ENCODE data around the gene FRMD3. TPM values are rescaled to one million over a fixed set of nuclear protein-coding genes. Genes with fewer than 3 reads are reported as not detected.

Gene FRMD3
- total RNA-seq, 8 experiments from 2014 or later = 1.3 to 34.4 (median 4.0) TPM

DNA sequence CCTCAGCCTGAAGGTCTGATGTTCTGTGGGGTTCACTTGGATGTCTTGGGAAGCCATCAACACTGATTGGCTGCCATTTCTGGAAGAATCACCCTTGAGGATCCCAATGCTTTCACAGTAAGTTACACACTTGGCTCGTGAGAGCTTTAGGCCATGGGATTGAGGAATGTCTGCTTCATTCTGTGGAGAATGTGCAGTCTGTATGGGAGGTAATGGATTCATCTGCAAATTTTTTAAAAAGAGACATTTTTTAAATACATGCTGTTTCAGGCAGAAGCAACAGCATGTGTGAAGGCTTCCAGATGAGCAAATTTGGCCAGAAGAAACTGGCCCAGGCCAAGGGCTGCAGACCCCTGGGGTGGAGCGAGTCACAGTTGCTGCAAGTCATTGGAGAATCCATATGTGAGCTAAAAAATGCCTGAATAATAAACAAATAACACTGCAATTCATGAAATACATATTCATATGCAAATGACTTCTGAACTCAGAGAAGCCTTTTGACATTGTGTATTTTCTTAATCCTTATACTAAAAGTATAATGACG is 328.9 kb downstream of the FRMD3 start:
- peak in 3 of 8 experiments; percentile 26 to 81 (median 55) for ATAC-seq (replicated peaks in 6 of 8)
- Histone ChIP-seq H3K4me1 (replicated peaks in 1 of 2) (no peaks in the 10 kb centered on the region), H3K27ac (no peak overlapping the region), H3K4me3 (no peak overlapping the region)
- in situ Hi-C loops (cut with MboI; ENCODE audit: low pct_unique_long_range_greater_than_20kb in 2 of 9, low sequenced_read_pairs in 9 of 9, unreplicated experiment in 9 of 9) = loop anchor here in 4 of 9 experiments (25.0 kb wide), 1 partner anchor 328 kb away; the partner anchor contains the start of gene FRMD3 (in 4 of the 4)
- 7 to 100% (median 63%) methylated on average over 1 to 3 of the region's 3 CpGs; no CpG with 5 or more reads in 1 of the 10 experiments for WGBS, 10 experiments

GRCh38 chr9:83208065-83208850 is 329.9 kb downstream of the FRMD3 start:
- peak in 3 of 8 experiments; percentile 10 to 43 (median 24) for ATAC-seq (replicated peaks in 6 of 8)
- Histone ChIP-seq H3K4me3 (no peak overlapping the region), H3K4me1 (replicated peaks in 1 of 2) (no peaks in the 10 kb centered on the region), H3K27ac (no peak overlapping the region)
- WGBS, 10 experiments = 64 to 100% (median 83%) methylated on average over 2 to 7 of the region's 9 CpGs; no CpG with 5 or more reads in 4 of the 10 experiments
- in situ Hi-C loops (cut with MboI; ENCODE audit: low pct_unique_long_range_greater_than_20kb in 2 of 9, low sequenced_read_pairs in 9 of 9, unreplicated experiment in 9 of 9) = loop anchor here in 4 of 9 experiments (25.0 kb wide), 1 partner anchor 329 kb away; the partner anchor contains the start of gene FRMD3 (in 4 of the 4)

DNA sequence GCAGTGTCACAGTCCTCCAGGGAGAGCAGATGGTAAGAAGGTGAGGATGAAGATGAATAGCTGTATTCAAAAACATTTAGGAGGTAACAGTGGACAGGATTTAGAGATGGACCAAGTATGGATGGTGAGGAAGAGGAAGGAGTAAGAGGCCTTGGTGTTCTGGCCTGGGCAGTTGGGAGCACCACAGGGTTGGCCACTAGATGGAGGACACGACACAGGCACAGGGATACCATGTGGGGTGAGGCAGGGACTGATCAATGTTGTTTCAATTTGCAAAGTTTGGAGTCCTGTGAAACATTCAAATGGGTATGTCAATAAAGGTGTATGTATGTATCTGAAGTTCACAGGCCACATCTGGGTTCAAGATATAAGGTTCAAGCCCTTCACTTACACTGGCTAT is 334.2 kb downstream of the FRMD3 start:
- Histone ChIP-seq H3K27ac (no peak overlapping the region), H3K4me1 (replicated peaks in 1 of 2) (no peaks in the 10 kb centered on the region), H3K4me3 (no peak overlapping the region)
- in situ Hi-C loops (cut with MboI; ENCODE audit: low pct_unique_long_range_greater_than_20kb in 2 of 9, low sequenced_read_pairs in 9 of 9, unreplicated experiment in 9 of 9) = loop anchor here in 4 of 9 experiments (25.0 kb wide), 1 partner anchor 333 kb away; the partner anchor contains the start of gene FRMD3 (in 4 of the 4)
- ATAC-seq (replicated peaks in 6 of 8) = peak in 1 of 8 experiments; percentile 7
- 20 to 100% (median 83%) methylated on average over 1 of the region's 1 CpG; no CpG with 5 or more reads in 5 of the 10 experiments for WGBS, 10 experiments

GRCh38 chr9:83200531-83200930 is 337.7 kb downstream of the FRMD3 start:
- in situ Hi-C loops (cut with MboI; ENCODE audit: low pct_unique_long_range_greater_than_20kb in 2 of 9, low sequenced_read_pairs in 9 of 9, unreplicated experiment in 9 of 9) = loop anchor here in 4 of 9 experiments (25.0 kb wide), 1 partner anchor 337 kb away; the partner anchor contains the start of gene FRMD3 (in 4 of the 4)
- WGBS, 10 experiments = 94 to 100% (median 100%) methylated on average over 1 to 2 of the region's 2 CpGs; no CpG with 5 or more reads in 5 of the 10 experiments
- H3K4me3 ChIP-seq = no peak overlapping the region
- peaks cover 3 to 5% of the 10 kb centered on the region in 2 donors for H3K4me1 ChIP-seq (replicated peaks in 1 of 2)
- H3K27ac ChIP-seq = no peak overlapping the region
- no peak for ATAC-seq (replicated peaks in 6 of 8)

GRCh38 chr9:83199832-83200231 is 338.4 kb downstream of the FRMD3 start:
- no peak overlapping the region for H3K27ac ChIP-seq
- peaks cover 3 to 5% of the 10 kb centered on the region in 2 donors for H3K4me1 ChIP-seq (replicated peaks in 1 of 2)
- in situ Hi-C loops (cut with MboI; ENCODE audit: low pct_unique_long_range_greater_than_20kb in 2 of 9, low sequenced_read_pairs in 9 of 9, unreplicated experiment in 9 of 9) = loop anchor here in 4 of 9 experiments (25.0 kb wide), 1 partner anchor 337 kb away; the partner anchor contains the start of gene FRMD3 (in 4 of the 4)
- 10 to 100% (median 76%) methylated on average over 1 to 5 of the region's 6 CpGs; no CpG with 5 or more reads in 2 of the 10 experiments for WGBS, 10 experiments
- peak in 4 of 8 experiments; percentile 8 to 85 (median 69) for ATAC-seq (replicated peaks in 6 of 8)
- no peak overlapping the region for H3K4me3 ChIP-seq

DNA sequence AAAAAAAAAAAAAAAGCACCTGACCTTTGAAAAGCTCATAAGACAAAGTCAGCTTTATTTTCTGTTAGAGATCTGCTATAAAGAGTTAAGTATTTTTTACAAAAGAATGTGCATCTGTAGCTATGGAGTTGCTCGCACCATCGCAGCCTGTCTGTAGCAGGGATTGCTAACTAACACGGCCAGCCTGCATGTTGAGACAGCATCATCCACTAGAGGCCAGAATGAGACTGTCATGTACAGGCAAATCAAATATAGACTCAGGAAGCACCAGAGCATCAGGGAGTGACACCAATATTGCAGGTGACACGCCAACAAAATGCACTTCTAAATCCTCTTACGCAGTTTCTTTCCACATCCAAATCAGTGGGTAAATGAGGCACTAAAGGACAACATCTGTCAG is 339.0 kb downstream of the FRMD3 start:
- Histone ChIP-seq H3K27ac (no peak overlapping the region), H3K4me3 (no peak overlapping the region), H3K4me1 (replicated peaks in 1 of 2) (peaks cover 3 to 5% of the 10 kb centered on the region in 2 donors)
- 0 to 71% (median 27%) methylated on average over 1 to 5 of the region's 5 CpGs; no CpG with 5 or more reads in 2 of the 10 experiments for WGBS, 10 experiments
- ATAC-seq (replicated peaks in 6 of 8) = peak; percentile 74 to 100 (median 96)
- in situ Hi-C loops (cut with MboI; ENCODE audit: low pct_unique_long_range_greater_than_20kb in 2 of 9, low sequenced_read_pairs in 9 of 9, unreplicated experiment in 9 of 9) = no loop called here

DNA sequence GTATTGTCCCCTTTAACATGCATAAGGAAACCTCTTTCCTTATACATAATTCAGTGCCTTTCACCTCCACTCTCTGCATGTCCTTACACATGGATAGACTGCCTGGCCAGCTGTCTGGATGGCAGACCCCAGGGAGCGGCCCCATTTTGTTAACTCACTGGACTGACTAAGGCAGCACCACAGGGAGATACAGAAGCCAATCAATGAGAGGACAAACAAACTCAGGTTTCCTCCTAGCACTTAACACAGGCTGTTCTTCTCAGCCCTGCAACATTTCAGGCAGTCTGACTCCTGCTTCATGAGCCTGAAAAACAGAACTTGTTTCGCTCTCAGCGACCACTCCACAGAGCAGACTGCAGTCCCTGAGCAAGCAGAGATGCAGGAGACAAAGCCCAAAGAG is 339.8 kb downstream of the FRMD3 start:
- in situ Hi-C loops (cut with MboI; ENCODE audit: low pct_unique_long_range_greater_than_20kb in 2 of 9, low sequenced_read_pairs in 9 of 9, unreplicated experiment in 9 of 9) = no loop called here
- 0 to 95% (median 69%) methylated on average over 1 to 3 of the region's 3 CpGs; no CpG with 5 or more reads in 2 of the 10 experiments for WGBS, 10 experiments
- no peak for ATAC-seq (replicated peaks in 6 of 8)
- no peak overlapping the region for H3K4me3 ChIP-seq
- peaks cover 3 to 5% of the 10 kb centered on the region in 2 donors for H3K4me1 ChIP-seq (replicated peaks in 1 of 2)
- H3K27ac ChIP-seq = no peak overlapping the region

DNA sequence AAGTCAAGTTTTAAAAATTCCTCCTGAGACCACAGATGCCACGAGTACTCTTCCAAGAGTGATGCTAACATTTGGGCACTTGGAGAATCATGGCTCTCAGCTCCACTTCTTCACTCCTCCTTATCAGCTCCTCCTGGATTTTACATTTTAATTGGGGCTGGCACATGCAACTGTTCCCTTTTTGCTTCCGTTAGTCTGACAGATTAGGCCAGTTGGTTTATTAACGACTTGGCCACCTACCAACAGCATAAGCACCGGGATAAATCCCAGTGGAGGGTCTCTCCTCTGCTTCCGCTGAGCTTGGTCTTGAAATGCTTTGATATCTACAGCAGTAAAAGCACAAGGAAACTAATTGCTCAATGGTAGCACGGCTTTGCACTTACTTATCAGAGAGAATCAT is 340.6 kb downstream of the FRMD3 start:
- ATAC-seq (replicated peaks in 6 of 8) = no peak
- H3K4me3 ChIP-seq = no peak overlapping the region
- in situ Hi-C loops (cut with MboI; ENCODE audit: low pct_unique_long_range_greater_than_20kb in 2 of 9, low sequenced_read_pairs in 9 of 9, unreplicated experiment in 9 of 9) = no loop called here
- H3K27ac ChIP-seq = no peak overlapping the region
- WGBS, 10 experiments = 36 to 72% (median 61%) methylated on average over 4 to 6 of the region's 6 CpGs; no CpG with 5 or more reads in 3 of the 10 experiments
- peaks cover 3 to 5% of the 10 kb centered on the region in 2 donors for H3K4me1 ChIP-seq (replicated peaks in 1 of 2)

DNA sequence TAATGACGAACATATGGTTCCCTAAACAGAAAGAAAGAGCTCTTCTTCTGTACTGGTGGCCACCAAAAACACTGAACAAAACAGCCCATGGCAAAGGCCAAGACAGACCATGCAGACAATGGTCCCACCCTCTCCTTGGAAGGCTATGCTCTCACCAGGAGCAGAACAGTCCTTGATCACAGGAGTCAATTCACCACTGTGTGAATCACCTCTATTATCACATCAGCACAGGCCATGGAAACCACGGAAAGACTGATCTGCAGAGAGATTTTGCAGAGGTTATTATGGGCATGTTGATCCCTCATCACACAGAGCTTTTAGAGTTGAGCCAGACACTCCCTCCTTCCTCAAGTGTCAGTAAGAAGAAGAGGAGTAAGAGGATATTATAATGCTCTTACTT is 341.3 kb downstream of the FRMD3 start:
- H3K4me1 ChIP-seq (replicated peaks in 1 of 2) = peaks cover 3 to 5% of the 10 kb centered on the region in 2 donors
- in situ Hi-C loops (cut with MboI; ENCODE audit: low pct_unique_long_range_greater_than_20kb in 2 of 9, low sequenced_read_pairs in 9 of 9, unreplicated experiment in 9 of 9) = no loop called here
- peak in 2 of 8 experiments; percentile 36 to 38 for ATAC-seq (replicated peaks in 6 of 8)
- H3K4me3 ChIP-seq = no peak overlapping the region
- H3K27ac ChIP-seq = no peak overlapping the region
- WGBS, 10 experiments = 5 to 100% (median 82%) methylated on average over 1 to 2 of the region's 2 CpGs; no CpG with 5 or more reads in 1 of the 10 experiments

Other genes with a start within 250 kb of the FRMD3 start
- gene IDNK, start 84.7 kb upstream of the FRMD3 start, total RNA-seq = 1 to 10 TPM; 2.1 to 6.6 (median 3.7) TPM
- 100 to 1,000 TPM in 5 of 8 experiments, 10 to 100 TPM in 3; 85.2 to 124 (median 104) TPM for gene UBQLN1, start 169.6 kb upstream of the FRMD3 start, total RNA-seq